HG03354 (cell line): Measurements from ENCODE around the gene GRB2.
"Not testable (repeated sequence)": the region's sequence is repeated elsewhere in the genome, so short reads cannot be mapped to it uniquely, and the experiment has no call there.

Source experiments
- ATAC-seq: cut with Tn5 transposase; IDR thresholded peaks from one replicate; pipeline ENCODE4 v1.9.1; 2021; ENCODE audit warnings: mild to moderate bottlenecking; ENCODE audit not compliant: unreplicated experiment, poor library complexity, severe bottlenecking

The GRB2 gene

GRCh38 chr17:75405365-75406221 lies at the start of gene GRB2:
GRB2 (minus strand) TSS chr17:75405678; CDS start chr17:75393628, 12,050 bp downstream.
- ATAC-seq, result peak; percentile 82

GRCh38 chr17:75454672-75455071 lies 49.2 kb upstream of the GRB2 start:
- not testable (repeated sequence) for ATAC-seq

GRCh38 chr17:75454193-75454592 lies 48.7 kb upstream of the GRB2 start:
- ATAC-seq, result no peak

GRCh38 chr17:75450270-75450669 lies 44.8 kb upstream of the GRB2 start:
- ATAC-seq, result no peak

GRCh38 chr17:75447951-75448856 lies 42.7 kb upstream of the GRB2 start:
- no peak for ATAC-seq

- not testable (repeated sequence) for ATAC-seq
Measured at GRCh38 chr17:75445896-75446295, 40.4 kb upstream of the GRB2 start.

- ATAC-seq, result no peak
Measured at GRCh38 chr17:75445296-75445695, 39.8 kb upstream of the GRB2 start.

- no peak for ATAC-seq
Measured at GRCh38 chr17:75442168-75443103, 37.0 kb upstream of the GRB2 start.

- no peak for ATAC-seq
Measured at GRCh38 chr17:75440738-75441448, 35.4 kb upstream of the GRB2 start.

GRCh38 chr17:75439287-75439686 lies 33.8 kb upstream of the GRB2 start:
- ATAC-seq, result no peak

GRCh38 chr17:75437404-75437803 lies 31.9 kb upstream of the GRB2 start:
- not testable (repeated sequence) for ATAC-seq

- not testable (repeated sequence) for ATAC-seq
Measured at GRCh38 chr17:75434433-75434832, 29.0 kb upstream of the GRB2 start.

- ATAC-seq, result no peak
Measured at GRCh38 chr17:75433218-75433783, 27.8 kb upstream of the GRB2 start.

- ATAC-seq, result no peak
Measured at GRCh38 chr17:75430159-75430974, 24.9 kb upstream of the GRB2 start.

GRCh38 chr17:75428543-75429469 lies 23.3 kb upstream of the GRB2 start:
- ATAC-seq, result no peak

- ATAC-seq, result no peak
Measured at GRCh38 chr17:75418531-75418930, 13.1 kb upstream of the GRB2 start.

GRCh38 chr17:75417054-75417580 lies 11.6 kb upstream of the GRB2 start:
- no peak for ATAC-seq
